Gastrocnemius medialis (tissue), 4 donors: ENCODE data around the gene FGD5.

Source experiments
- POLR2A ChIP-seq, 2 donors: fragments of 450-650 bp; IDR thresholded peaks; one replicate each; pipeline ENCODE4 v1.6.1; 2017; ENCODE audit warnings: antibody characterized with exemption in 2 of 2, mild to moderate bottlenecking in 2 of 2, moderate library complexity in 2 of 2
- TF ChIP-seq, protein P1 (sequence below), 5 experiments: fragments of 450-650 bp in 3 of 5; fragments of 200-600 bp in 2 of 5; sonication (generic) in 2 of 5; IDR thresholded peaks in 4 of 5; conservative IDR thresholded peaks in 1 of 5; 1 replicate in 4 of 5; 2 replicates in 1 of 5; pipeline ENCODE4 v1.5.1; 2016 to 2019; ENCODE audit warnings: antibody characterized with exemption in 5 of 5, mild to moderate bottlenecking in 3 of 5, moderate library complexity in 3 of 5

DNA sequence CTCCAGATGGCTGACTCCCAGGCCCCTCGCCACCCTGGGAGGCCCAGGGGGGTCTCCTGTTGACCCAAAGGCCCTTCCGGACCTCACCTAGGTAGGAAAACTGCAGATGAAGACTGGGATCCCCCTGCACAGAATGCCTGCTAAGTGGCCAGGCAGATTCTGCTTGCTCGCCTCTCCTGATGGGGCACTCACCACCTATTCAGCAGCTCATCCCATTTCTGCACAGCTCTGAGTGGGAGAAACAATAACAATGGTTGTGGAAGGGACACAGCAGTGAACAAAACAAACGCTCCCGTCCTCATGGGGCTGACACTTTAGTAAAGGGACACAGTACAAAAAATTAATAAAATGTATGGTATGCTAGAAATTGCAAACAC is 24.9 kb upstream of the FGD5 start:
- TF ChIP-seq, protein P1, sequence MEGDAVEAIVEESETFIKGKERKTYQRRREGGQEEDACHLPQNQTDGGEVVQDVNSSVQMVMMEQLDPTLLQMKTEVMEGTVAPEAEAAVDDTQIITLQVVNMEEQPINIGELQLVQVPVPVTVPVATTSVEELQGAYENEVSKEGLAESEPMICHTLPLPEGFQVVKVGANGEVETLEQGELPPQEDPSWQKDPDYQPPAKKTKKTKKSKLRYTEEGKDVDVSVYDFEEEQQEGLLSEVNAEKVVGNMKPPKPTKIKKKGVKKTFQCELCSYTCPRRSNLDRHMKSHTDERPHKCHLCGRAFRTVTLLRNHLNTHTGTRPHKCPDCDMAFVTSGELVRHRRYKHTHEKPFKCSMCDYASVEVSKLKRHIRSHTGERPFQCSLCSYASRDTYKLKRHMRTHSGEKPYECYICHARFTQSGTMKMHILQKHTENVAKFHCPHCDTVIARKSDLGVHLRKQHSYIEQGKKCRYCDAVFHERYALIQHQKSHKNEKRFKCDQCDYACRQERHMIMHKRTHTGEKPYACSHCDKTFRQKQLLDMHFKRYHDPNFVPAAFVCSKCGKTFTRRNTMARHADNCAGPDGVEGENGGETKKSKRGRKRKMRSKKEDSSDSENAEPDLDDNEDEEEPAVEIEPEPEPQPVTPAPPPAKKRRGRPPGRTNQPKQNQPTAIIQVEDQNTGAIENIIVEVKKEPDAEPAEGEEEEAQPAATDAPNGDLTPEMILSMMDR (IDR thresholded peaks at IDR 0.05 in 4 of 5, conservative IDR thresholded peaks at IDR 0.05 in 1 of 5): no peak
- no peak for TF ChIP-seq POLR2A (IDR thresholded peaks at IDR 0.05)
